HL-60 (cell line): ENCODE results near the gene ADAM11.

ENCODE experiments used
- DNase-seq, 2 experiments: peaks; one replicate each; pipeline ENCODE4 v3.0.0-alpha.2; 2010 to 2020; ENCODE audit warnings: low read depth in 1 of 2, low spot score in 1 of 2
- H3K27ac ChIP-seq: fragments of 250-450 bp; sonication (Bioruptor Pico); replicated peaks from 2 replicates; pipeline ENCODE4 v1.5.1; 2020; ENCODE audit warnings: mild to moderate bottlenecking, moderate library complexity
- H3K27me3 ChIP-seq: fragments of 250-450 bp; sonication (Bioruptor Pico); 2 replicates; pipeline ENCODE4 v1.5.1; 2021; ENCODE audit warnings: mild to moderate bottlenecking, moderate library complexity; ENCODE audit not compliant: insufficient read depth, poor library complexity, severe bottlenecking
- H3K4me3 ChIP-seq: replicated peaks from 2 replicates; pipeline ENCODE4 v1.5.1; 2011; ENCODE audit warnings: mild to moderate bottlenecking, control low read depth, low read length; ENCODE audit not compliant: insufficient read depth
- CTCF ChIP-seq: IDR thresholded peaks from one replicate; pipeline ENCODE4 v1.5.1; 2011; ENCODE audit warnings: low read length, control low read depth, inconsistent platforms; ENCODE audit not compliant: insufficient read depth
- GABPA ChIP-seq: IDR thresholded peaks from 2 replicates; pipeline ENCODE4 v1.6.1; 2012; ENCODE audit warnings: low read depth
- POLR2AphosphoS5 ChIP-seq: IDR thresholded peaks from 2 replicates; pipeline ENCODE4 v1.6.1; 2012; ENCODE audit warnings: low read depth
- SPI1 ChIP-seq: IDR thresholded peaks from 2 replicates; pipeline ENCODE4 v1.6.1; 2012; ENCODE audit warnings: low read depth, mild to moderate bottlenecking, borderline replicate concordance
- TF ChIP-seq, protein P1 (sequence below): IDR thresholded peaks from 2 replicates; pipeline ENCODE4 v1.6.1; 2012; ENCODE audit warnings: low read depth; ENCODE audit not compliant: insufficient replicate concordance

ADAM11 gene

GRCh38 chr17:44734272-44734671, 24.5 kb upstream of the ADAM11 start:
- Histone ChIP-seq H3K4me3 (no peak overlapping the region), H3K27me3 (no peaks in the 10 kb centered on the region), H3K27ac (no peak overlapping the region)
- TF ChIP-seq CTCF (no peak), GABPA (no peak), POLR2AphosphoS5 (no peak), SPI1 (no peak)
- TF ChIP-seq, protein P1, sequence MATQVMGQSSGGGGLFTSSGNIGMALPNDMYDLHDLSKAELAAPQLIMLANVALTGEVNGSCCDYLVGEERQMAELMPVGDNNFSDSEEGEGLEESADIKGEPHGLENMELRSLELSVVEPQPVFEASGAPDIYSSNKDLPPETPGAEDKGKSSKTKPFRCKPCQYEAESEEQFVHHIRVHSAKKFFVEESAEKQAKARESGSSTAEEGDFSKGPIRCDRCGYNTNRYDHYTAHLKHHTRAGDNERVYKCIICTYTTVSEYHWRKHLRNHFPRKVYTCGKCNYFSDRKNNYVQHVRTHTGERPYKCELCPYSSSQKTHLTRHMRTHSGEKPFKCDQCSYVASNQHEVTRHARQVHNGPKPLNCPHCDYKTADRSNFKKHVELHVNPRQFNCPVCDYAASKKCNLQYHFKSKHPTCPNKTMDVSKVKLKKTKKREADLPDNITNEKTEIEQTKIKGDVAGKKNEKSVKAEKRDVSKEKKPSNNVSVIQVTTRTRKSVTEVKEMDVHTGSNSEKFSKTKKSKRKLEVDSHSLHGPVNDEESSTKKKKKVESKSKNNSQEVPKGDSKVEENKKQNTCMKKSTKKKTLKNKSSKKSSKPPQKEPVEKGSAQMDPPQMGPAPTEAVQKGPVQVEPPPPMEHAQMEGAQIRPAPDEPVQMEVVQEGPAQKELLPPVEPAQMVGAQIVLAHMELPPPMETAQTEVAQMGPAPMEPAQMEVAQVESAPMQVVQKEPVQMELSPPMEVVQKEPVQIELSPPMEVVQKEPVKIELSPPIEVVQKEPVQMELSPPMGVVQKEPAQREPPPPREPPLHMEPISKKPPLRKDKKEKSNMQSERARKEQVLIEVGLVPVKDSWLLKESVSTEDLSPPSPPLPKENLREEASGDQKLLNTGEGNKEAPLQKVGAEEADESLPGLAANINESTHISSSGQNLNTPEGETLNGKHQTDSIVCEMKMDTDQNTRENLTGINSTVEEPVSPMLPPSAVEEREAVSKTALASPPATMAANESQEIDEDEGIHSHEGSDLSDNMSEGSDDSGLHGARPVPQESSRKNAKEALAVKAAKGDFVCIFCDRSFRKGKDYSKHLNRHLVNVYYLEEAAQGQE: no peak
- DNase-seq: no peak

DNA sequence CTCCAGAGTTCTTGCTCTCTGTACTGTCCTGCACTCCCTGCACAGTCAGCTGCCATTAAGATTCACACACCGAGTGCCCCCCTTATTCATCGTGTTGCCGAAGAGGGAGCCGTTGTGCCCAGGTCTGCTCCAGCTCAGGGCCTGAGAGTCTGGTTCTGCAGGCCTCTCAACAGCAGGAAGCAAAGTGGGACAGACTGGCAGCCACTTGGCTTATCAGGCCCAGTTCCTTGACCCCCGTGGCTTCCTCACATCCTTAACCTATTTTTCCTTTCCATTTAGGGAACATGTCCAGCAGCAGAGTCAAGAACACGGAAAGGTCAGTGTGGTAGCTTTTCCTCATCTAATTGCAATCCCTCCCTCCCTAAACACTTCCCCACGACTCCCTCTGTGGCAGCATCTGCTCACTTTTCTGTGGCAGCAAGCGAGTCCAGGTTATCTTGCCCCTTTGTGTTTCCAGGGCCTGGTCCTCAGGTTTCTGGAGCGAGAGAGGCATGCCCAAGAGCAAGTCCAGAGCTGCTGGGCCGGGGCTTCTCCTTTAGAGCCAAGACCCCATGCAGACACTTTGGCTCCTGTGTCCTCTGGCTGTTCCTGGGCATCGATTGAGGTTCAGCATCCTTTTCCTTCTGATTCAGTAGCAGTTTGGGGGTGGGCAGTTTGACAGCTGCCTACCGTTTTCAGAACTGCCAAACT, 22.1 kb upstream of the ADAM11 start:
- no peak for DNase-seq

DNA sequence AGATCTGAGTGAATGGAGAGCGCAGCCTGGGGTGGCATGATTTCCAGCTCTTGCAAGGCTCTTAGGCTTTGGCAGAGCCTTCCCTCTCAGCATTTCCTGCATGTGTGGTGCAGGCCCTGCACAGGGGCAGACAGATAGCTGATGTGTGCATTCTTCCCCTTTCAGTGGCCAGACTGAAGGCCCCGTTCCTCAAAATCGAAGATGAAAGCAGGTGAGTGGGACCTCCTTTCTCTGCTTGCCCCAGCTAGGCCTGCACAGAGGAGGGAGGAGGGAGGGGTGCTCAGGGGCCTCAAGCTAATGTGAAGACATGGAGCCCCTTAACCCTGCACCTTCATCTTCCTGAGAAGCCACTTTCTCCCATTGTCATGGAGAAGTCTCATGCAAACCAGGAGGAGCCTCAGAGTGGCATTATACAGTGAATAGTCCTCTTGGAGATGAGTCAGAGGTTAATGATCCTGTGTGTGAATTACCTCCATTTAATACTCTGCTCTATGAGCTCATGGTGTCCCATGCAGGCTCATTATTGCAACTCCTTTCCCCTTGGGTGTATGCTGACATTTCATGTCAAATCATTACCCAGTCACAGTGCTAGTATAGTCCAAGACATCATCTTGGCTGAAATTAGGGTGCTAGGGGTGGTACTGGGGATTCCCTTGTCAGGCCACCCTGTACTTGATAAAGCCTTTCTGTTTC, 20.4 kb upstream of the ADAM11 start:
- DNase-seq: no peak
- H3K27ac ChIP-seq: no peak overlapping the region
- no peak overlapping the region for H3K4me3 ChIP-seq
- H3K27me3 ChIP-seq: no peaks in the 10 kb centered on the region
- no peak for TF ChIP-seq POLR2AphosphoS5
- no peak for TF ChIP-seq SPI1
- TF ChIP-seq, protein P1: no peak
- no peak for TF ChIP-seq CTCF
- no peak for TF ChIP-seq GABPA

More for the DNA sequence above, 22.1 kb upstream of the ADAM11 start:
- no peak overlapping the region for H3K27ac ChIP-seq
- no peaks in the 10 kb centered on the region for H3K27me3 ChIP-seq
- no peak for TF ChIP-seq CTCF
- TF ChIP-seq, protein P1: no peak
- TF ChIP-seq GABPA: no peak
- no peak for TF ChIP-seq SPI1
- no peak for TF ChIP-seq POLR2AphosphoS5
- H3K4me3 ChIP-seq: no peak overlapping the region
